Heart right ventricle (tissue), 16 donors: ENCODE measurements around the gene SUGP2. TPM values are rescaled to one million over a fixed set of nuclear protein-coding genes. Genes with fewer than 3 reads are reported as not detected.
"Not testable (repeated sequence)": the region's sequence is repeated elsewhere in the genome, so short reads cannot be mapped to it uniquely, and the experiment has no call there.

ENCODE experiments used
- ATAC-seq, 8 donors: fragments of 200-7000 bp; cut with Tn5 transposase; one replicate each; pipeline ENCODE4 v1.9.1; 2020; ENCODE audit warnings: mild to moderate bottlenecking in 8 of 8, moderate library complexity in 8 of 8, moderate number of reproducible peaks in 1 of 8
- DNase-seq, 2 donors: peaks; one replicate each; pipeline ENCODE4 v3.0.0-alpha.2; 2020
- H3K27ac ChIP-seq, 10 donors: fragments of 200-600 bp; sonication (generic) in 2 of 10; one replicate each; pipeline versions ENCODE4 v1.5.0 to v1.8.0; 2020 to 2022; ENCODE audit warnings: mild to moderate bottlenecking in 3 of 10
- H3K27me3 ChIP-seq, 7 donors: fragments of 200-600 bp; one replicate each; pipeline ENCODE4 v1.8.0; 2021 to 2022; ENCODE audit warnings: mild to moderate bottlenecking in 2 of 7
- H3K36me3 ChIP-seq, 9 donors: fragments of 200-600 bp; sonication (generic) in 1 of 9; one replicate each; pipeline versions ENCODE4 v1.5.0 to v1.8.0; 2020 to 2022; ENCODE audit warnings: mild to moderate bottlenecking in 2 of 9
- H3K4me1 ChIP-seq, 9 donors: fragments of 200-600 bp; sonication (generic) in 1 of 9; one replicate each; pipeline versions ENCODE4 v1.5.0 to v1.8.0; 2020 to 2022; ENCODE audit warnings: mild to moderate bottlenecking in 4 of 9
- H3K4me3 ChIP-seq, 10 donors: fragments of 200-600 bp; sonication (generic) in 2 of 10; one replicate each; pipeline versions ENCODE4 v1.5.0 to v1.8.0; 2020 to 2022; ENCODE audit warnings: mild to moderate bottlenecking in 7 of 10, moderate library complexity in 2 of 10
- H3K9me3 ChIP-seq, 11 donors: fragments of 200-600 bp in 10 of 11; sonication (generic) in 2 of 11; one replicate each; pipeline versions ENCODE4 v1.5.0 to v1.8.0; 2013 to 2022; ENCODE audit warnings: mild to moderate bottlenecking in 2 of 11, control low read depth in 1 of 11, moderate library complexity in 1 of 11
- WGBS, 2 donors: extraction: QIAGEN DNeasy Blood & Tissue Kit; methylation state at CpG; one replicate each; pipeline ENCODE4 v1.1.7; 2013; ENCODE audit warnings: inconsistent platforms in 1 of 2; 5-methylcytosine and 5-hydroxymethylcytosine counted together
- intact Hi-C, 10 donors: fragments of 100-400 bp; cut with DNase I; formaldehyde crosslinking; loops; one replicate each; pipeline versions ENCODE4 v1.11.1 to v1.14.2; 2022
- polyA plus RNA-seq, 2 donors: library from polyadenylated mRNA; stranded (reverse); fragments of 200-250 nt; gene quantifications; one replicate each; pipeline ENCODE4 v1.2.3, GENCODE V29; 2013
- total RNA-seq, 10 donors: library from RNA; stranded (reverse); fragmentation: NEBNext Ultra II Directional in 3 of 10; extraction: Animal tissue kit (Norgen Biotek cat#: 25700) in 3 of 10; gene quantifications; one replicate each; pipeline versions ENCODE4 v1.2.1 to v1.2.4, GENCODE V29; 2021 to 2023
- TF ChIP-seq, protein P1 (sequence below), 9 donors: fragments of 200-600 bp; sonication (generic) in 2 of 9; IDR thresholded peaks; one replicate each; pipeline versions ENCODE4 v1.5.0 to v1.8.0; 2021 to 2022; ENCODE audit warnings: antibody characterized with exemption in 9 of 9, mild to moderate bottlenecking in 5 of 9, moderate library complexity in 1 of 9
- donor health status: Arrhythmogenic right ventricular cardiomyopathy.
- donor health status: ischemic (EF 13 %, LVEDD 7.1; RV severe dilation, severe dysfunction).
- donor health status: healthy with polysubstance abuse.
- donor health status: DM: no; HTN: yes; CAD: no.
- donor health status: DM: no; HTN: no; CAD: no.
- donor health status: ischemic (EF 25% LVEDD 6.9; RV normal size, moderate dysfunction).
- donor health status: ischemic (EF 25% LVEDD 5.7; RV mildly dilated, moderate dysfunction).
- donor health status: healthy.
- donor health status: DM: yes; HTN: yes; CAD: no.
- donor health status: Ischemic cardiomyopathy.
- donor health status: ischemic (EF 35%, LVEDD 5.7; RV mildly dilated, moderate dysfunction).
- donor health status: nonischemic (EF 11% LVEDD 7.7; RV severe dilation, severe dysfunction).
- donor health status: DM: yes; HTN: yes; CAD: no.
- donor health status: PGD.
- donor health status: ischemic (EF 29% LVEDD 5.4; RV normal size, mild dysfunction).
- donor health status: nonischemic (EF 23%, LVEDD 6.1; RV moderate dilation, normal function).

Gene SUGP2
- total and polyA plus RNA-seq, 12 donors: 27.2 to 85.2 (median 63.3) TPM

DNA sequence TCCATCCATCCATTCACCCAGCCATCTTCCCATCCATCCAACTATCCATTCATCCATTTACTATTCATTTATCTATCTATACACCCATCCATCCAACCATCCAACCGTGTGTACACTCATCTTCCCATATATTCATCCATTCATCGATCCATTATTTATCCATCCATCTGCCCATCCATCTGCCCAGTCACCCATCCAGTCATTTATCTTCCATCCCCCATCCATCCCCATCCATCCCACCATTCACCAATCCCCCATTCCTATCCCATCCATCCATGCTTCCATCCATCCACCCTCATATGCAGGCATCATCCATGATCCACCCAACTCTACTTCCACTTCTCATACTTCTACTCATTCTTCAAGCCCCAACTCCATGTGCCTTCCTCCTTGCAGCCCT lies 78.3 kb downstream of the SUGP2 start:
- H3K4me3 ChIP-seq: no peak overlapping the region
- H3K4me1 ChIP-seq: peaks cover 0 to 4% (median 0%) of the 10 kb centered on the region in 9 donors
- H3K9me3 ChIP-seq: no peaks in the 10 kb centered on the region
- 96 to 98% methylated on average over 2 of the region's 2 CpGs for WGBS, 2 donors
- no peak for DNase-seq
- H3K27ac ChIP-seq: no peak overlapping the region
- intact Hi-C loops: no loop called here
- TF ChIP-seq, protein P1, sequence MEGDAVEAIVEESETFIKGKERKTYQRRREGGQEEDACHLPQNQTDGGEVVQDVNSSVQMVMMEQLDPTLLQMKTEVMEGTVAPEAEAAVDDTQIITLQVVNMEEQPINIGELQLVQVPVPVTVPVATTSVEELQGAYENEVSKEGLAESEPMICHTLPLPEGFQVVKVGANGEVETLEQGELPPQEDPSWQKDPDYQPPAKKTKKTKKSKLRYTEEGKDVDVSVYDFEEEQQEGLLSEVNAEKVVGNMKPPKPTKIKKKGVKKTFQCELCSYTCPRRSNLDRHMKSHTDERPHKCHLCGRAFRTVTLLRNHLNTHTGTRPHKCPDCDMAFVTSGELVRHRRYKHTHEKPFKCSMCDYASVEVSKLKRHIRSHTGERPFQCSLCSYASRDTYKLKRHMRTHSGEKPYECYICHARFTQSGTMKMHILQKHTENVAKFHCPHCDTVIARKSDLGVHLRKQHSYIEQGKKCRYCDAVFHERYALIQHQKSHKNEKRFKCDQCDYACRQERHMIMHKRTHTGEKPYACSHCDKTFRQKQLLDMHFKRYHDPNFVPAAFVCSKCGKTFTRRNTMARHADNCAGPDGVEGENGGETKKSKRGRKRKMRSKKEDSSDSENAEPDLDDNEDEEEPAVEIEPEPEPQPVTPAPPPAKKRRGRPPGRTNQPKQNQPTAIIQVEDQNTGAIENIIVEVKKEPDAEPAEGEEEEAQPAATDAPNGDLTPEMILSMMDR (IDR thresholded peaks at IDR 0.05): no peak
- H3K36me3 ChIP-seq: no peaks in the 10 kb centered on the region
- no peak for ATAC-seq
- H3K27me3 ChIP-seq: no peaks in the 10 kb centered on the region

DNA sequence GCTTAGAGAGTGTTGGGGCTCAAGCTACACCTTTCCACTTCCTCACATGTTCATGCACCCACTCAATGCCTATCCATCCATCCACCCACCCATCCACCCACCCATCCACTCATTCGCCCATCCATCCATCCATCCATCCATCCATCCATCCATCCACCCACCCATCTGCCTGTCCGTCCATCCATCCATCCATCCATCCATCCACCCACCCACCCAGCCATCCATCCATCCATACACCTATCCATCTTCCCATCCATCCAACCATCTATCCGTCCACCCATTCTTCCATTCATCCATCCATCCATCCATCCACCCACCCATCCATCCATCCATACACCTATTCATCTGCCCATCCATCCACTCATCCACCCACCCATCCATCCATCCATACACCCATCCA lies 79.2 kb downstream of the SUGP2 start:
- intact Hi-C loops: no loop called here
- ATAC-seq (no peak), DNase-seq (no peak)
- 91 to 100% methylated on average over 3 of the region's 3 CpGs for WGBS, 2 donors
- no peaks in the 10 kb centered on the region for H3K9me3 ChIP-seq
- H3K27ac ChIP-seq: no peak overlapping the region
- no peak overlapping the region for H3K4me3 ChIP-seq
- TF ChIP-seq, protein P1 (IDR thresholded peaks at IDR 0.05): no peak
- H3K4me1 ChIP-seq: peaks cover 0 to 4% (median 0%) of the 10 kb centered on the region in 9 donors
- no peaks in the 10 kb centered on the region for H3K36me3 ChIP-seq
- H3K27me3 ChIP-seq: no peaks in the 10 kb centered on the region

DNA sequence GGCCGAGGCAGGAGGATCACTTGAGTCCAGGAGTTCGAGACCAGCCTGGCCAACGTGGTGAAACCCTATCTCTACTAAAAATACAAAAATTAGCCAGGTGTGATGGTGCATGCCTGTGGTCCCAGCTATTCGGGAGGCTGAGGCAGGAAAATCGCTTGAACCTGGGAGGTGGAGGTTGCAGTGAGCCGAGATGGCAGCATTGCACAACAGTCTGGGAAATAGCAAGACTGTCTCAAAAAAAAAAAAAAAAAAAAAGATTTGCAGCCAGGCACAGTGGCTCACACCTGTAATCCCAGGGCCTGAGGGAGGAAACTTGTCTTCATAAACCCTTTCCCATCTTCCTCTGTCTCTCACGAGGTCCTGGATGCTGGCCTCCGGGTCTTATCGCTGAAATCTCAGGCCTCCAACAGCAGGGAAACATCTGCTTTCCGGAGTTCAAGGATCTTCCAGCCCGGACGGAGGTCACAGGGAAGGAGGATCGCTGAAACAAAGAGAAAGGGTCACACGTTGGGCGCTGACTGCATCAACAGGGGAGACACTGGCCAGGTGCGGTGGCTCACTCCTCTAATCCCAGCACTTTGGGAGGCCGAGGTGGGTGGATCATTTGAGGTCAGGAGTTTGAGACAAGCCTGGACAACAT lies 80.8 kb downstream of the SUGP2 start:
- H3K36me3 ChIP-seq, H3K4me1 ChIP-seq, intact Hi-C loops, H3K4me3 ChIP-seq, H3K9me3 ChIP-seq, H3K27ac ChIP-seq, H3K27me3 ChIP-seq, DNase-seq: not testable (repeated sequence)
- 48 to 51% methylated on average over 17 of the region's 17 CpGs for WGBS, 2 donors
- ATAC-seq: peak in 2 of 8 donors; percentile 35 to 37

DNA sequence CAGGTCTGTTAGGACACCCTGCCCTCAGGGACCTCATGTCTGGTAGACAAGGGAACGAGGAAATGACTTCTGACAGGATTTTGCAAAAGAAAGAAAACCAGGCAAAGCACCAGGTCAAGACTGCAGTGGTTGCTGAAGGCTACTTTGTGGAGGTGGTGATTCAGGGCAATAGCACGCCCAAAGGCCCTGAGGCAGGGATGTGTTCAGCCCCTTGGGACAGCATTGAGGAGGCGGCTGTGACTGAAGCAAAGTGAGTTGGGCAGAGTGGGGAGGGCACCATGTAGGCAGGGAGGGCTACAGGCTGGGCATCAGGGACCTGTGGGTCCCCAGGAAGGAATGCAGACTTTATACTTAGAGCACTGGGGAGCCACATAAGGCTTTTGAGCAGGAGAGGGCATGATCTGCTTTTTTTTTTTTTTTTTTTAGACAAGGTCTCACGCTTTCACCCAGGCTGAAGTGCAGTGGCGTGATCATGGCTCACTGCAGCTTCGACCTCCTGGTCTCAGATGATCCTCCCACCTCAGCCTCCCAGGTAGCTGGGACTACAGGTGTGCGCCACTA lies 81.5 kb downstream of the SUGP2 start:
- Histone ChIP-seq H3K36me3 (no peaks in the 10 kb centered on the region), H3K4me3 (no peak overlapping the region), H3K4me1 (peaks cover 0 to 4% (median 0%) of the 10 kb centered on the region in 9 donors), H3K27ac (no peak overlapping the region), H3K9me3 (no peaks in the 10 kb centered on the region), H3K27me3 (no peaks in the 10 kb centered on the region)
- intact Hi-C loops: no loop called here
- no peak for ATAC-seq
- TF ChIP-seq, protein P1 (IDR thresholded peaks at IDR 0.05): no peak
- DNase-seq: no peak
- WGBS, 2 donors: 87 to 88% methylated on average over 7 of the region's 7 CpGs

DNA sequence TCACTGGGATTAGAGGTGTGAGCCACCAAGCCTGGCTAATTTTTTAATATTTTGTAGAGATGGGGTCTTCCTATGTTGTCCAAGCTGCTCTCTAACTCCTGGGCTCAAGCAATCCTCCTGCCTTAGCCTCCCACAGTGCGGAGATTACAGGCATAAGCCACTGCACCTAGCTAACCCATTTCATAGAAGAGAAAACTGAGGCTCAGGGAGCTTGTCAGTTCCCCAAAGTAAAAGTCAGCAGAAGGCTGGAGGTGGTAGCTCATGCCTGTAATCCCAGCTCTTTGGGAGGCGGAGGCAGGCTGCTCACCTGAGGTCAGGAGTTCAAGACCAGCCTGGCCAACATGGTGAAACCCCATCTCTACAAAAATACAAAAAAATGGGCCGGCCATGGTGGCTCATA lies 83.5 kb downstream of the SUGP2 start:
- Histone ChIP-seq H3K27me3 (no peaks in the 10 kb centered on the region), H3K9me3 (no peaks in the 10 kb centered on the region), H3K27ac (no peak overlapping the region), H3K4me3 (no peak overlapping the region), H3K4me1 (peaks cover 0 to 4% (median 0%) of the 10 kb centered on the region in 9 donors), H3K36me3 (no peaks in the 10 kb centered on the region)
- DNase-seq (no peak), ATAC-seq (no peak)
- TF ChIP-seq, protein P1 (IDR thresholded peaks at IDR 0.05): no peak
- WGBS, 2 donors: 94 to 97% methylated on average over 3 of the region's 3 CpGs
- intact Hi-C loops: loop anchor here in 1 of 10 donors (5.0 kb wide), 1 partner anchor 32 kb away; no protein-coding TSS in a partner anchor
